ENCODE data around the gene FAM111A.

FAM111A gene

DNA sequence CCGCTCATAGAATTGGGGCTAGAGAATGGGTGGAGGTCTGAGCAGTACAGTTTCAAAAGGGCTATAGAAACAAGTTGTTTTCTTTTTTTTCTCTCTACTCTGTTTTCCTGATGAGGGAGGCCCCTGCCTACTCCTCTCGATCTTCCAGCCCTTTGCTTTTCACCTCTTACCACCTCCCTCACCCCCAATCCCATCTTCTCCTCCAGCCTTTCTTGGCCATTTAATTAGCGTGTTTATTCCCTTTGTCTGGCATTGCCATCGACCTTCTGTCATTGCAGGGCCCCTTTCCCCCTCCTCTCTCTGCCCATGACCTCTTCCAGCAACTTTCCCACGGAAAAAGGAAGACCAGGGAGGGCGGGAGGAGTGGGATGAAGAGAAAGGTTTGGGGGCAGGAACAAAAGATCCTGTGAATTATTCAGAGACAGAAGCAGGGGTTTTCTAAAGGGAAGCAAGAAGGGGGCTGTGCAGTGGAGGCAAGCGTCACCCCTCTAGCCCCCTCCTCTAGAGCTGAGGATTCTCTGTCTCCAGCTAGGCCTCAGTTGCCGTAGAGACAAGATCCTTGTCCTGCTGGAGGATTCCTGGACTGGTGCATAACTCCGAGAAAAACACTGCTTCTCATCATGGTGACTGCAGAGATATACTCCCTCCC is 42.2 kb downstream of the FAM111A start:
- peaks cover 61% of the 10 kb centered on the region for H3K36me3 ChIP-seq

DNA sequence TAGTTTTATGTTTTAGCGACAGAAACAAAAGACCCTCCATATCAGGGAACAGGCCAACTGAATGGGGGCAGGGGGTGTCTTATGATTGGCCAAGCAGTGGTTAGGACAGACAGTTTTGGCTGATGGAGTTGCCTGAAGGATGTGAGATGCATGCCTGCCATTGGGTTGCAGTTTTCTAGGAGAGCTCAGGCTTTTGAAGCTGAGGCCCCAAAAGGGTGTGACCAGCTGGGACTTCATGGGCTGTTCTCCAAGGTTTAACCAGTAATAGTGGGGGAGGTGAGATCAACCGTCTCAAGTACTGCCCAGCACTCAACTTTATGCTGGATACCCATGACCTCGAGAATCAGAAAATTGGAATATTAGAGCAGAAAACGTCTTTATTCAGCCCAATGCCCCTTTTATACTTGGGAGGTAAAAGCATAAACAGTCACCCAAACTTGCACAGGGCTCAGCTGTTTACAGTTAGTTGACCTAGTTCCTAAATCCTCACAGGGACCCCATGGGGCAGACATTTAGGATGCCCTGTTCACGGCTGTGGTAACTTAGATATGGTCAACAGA is 42.8 kb downstream of the FAM111A start:
- Histone ChIP-seq H3K9me3 (no peaks in the 10 kb centered on the region), H3K27me3 (no peaks in the 10 kb centered on the region), H3K27ac (no peak overlapping the region), H3K4me3 (ENCODE audit: low read depth in 1 of 2, low read length in 1 of 2) (no peak overlapping the region), H3K36me3 (peaks cover 67% of the 10 kb centered on the region), H3K4me1 (ENCODE audit: control insufficient read depth in 1 of 2, insufficient read depth in 1 of 2, low read depth in 1 of 2, low read length in 1 of 2) (peaks cover 0 to 6% of the 10 kb centered on the region in 2 experiments)
- TF ChIP-seq, protein P1, sequence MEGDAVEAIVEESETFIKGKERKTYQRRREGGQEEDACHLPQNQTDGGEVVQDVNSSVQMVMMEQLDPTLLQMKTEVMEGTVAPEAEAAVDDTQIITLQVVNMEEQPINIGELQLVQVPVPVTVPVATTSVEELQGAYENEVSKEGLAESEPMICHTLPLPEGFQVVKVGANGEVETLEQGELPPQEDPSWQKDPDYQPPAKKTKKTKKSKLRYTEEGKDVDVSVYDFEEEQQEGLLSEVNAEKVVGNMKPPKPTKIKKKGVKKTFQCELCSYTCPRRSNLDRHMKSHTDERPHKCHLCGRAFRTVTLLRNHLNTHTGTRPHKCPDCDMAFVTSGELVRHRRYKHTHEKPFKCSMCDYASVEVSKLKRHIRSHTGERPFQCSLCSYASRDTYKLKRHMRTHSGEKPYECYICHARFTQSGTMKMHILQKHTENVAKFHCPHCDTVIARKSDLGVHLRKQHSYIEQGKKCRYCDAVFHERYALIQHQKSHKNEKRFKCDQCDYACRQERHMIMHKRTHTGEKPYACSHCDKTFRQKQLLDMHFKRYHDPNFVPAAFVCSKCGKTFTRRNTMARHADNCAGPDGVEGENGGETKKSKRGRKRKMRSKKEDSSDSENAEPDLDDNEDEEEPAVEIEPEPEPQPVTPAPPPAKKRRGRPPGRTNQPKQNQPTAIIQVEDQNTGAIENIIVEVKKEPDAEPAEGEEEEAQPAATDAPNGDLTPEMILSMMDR (IDR thresholded peaks at IDR 0.05) = no peak

More for the DNA sequence above, 42.2 kb downstream of the FAM111A start:
- TF ChIP-seq, protein P1 (IDR thresholded peaks at IDR 0.05) = no peak
- Histone ChIP-seq H3K9me3 (no peaks in the 10 kb centered on the region), H3K27ac (no peak overlapping the region), H3K4me1 (ENCODE audit: control insufficient read depth in 1 of 2, insufficient read depth in 1 of 2, low read depth in 1 of 2, low read length in 1 of 2) (peaks cover 0 to 6% of the 10 kb centered on the region in 2 experiments), H3K4me3 (ENCODE audit: low read depth in 1 of 2, low read length in 1 of 2) (no peak overlapping the region), H3K27me3 (no peaks in the 10 kb centered on the region)

DNA sequence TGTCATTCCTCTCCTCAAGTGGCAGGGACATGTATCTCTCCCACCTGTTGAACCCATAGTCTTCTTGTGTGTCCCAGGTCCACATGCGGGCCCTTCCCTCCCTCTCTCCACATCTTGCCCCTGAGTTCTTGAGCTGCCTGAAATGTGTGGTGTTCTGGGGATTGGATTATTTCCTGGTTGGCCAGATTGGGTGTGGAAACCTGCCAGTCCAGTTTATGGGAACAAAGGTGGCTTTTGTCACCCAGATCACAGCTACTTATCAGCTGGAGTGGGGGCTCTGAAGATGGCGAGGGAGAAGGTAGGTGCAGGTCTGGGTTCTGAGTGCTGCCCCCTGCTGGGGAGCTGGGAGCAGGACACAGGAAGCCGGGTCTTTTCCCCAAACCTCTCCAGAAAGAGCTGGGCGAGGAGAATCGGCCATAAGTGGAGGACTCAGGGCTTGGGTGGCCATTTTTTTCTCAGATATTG is 43.5 kb downstream of the FAM111A start:
- Histone ChIP-seq H3K4me3 (ENCODE audit: low read depth in 1 of 2, low read length in 1 of 2) (no peak overlapping the region), H3K27me3 (no peaks in the 10 kb centered on the region), H3K9me3 (no peaks in the 10 kb centered on the region), H3K27ac (no peak overlapping the region), H3K4me1 (ENCODE audit: control insufficient read depth in 1 of 2, insufficient read depth in 1 of 2, low read depth in 1 of 2, low read length in 1 of 2) (peaks cover 0 to 6% of the 10 kb centered on the region in 2 experiments), H3K36me3 (peaks cover 74% of the 10 kb centered on the region)
- TF ChIP-seq, protein P1 (IDR thresholded peaks at IDR 0.05) = peak; percentile 79

DNA sequence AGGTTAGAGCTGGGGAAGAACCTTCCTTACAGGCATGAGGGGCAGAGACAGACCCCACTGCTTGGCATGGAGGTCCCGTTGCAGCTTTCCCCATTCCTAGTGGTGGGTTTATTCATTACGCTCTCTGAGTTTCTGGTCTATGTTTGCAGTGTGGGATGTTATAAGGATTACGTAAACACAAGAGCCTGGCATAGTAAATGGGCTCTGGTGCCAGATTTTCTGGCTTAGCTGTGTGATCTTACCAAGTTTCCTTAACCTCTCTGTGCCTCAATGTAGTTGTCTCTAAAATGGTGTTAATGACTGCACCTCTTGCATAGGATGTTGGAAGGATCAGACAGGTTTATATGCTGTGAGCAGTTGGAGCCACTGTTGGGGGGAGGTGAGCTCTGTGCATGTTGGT is 44.4 kb downstream of the FAM111A start:
- TF ChIP-seq, protein P1 (IDR thresholded peaks at IDR 0.05) = no peak
- Histone ChIP-seq H3K27ac (no peak overlapping the region), H3K27me3 (no peaks in the 10 kb centered on the region), H3K4me3 (ENCODE audit: low read depth in 1 of 2, low read length in 1 of 2) (no peak overlapping the region), H3K9me3 (no peaks in the 10 kb centered on the region), H3K36me3 (peaks cover 75% of the 10 kb centered on the region), H3K4me1 (ENCODE audit: control insufficient read depth in 1 of 2, insufficient read depth in 1 of 2, low read depth in 1 of 2, low read length in 1 of 2) (peaks cover 0 to 6% of the 10 kb centered on the region in 2 experiments)

DNA sequence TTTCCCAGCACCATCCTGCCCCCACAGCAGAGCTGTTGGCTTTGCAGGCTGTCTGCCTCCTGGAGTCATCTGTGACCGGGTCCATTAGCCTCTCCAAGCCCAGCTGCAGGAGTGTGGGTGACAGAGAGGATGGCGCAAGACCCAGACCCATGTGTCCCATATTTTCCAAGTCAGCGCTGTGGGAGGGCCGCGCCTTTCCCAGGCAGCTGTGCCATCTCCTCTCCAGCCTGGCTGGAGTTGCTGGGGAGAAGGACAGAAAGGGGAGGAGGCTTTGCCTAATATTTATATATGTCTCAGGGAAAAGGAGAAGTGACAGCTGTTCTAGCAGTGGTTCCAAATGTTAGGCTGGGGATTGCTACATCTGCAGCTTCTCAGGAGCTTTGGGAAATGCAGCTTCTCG is 44.9 kb downstream of the FAM111A start:
- no peak overlapping the region for H3K4me3 ChIP-seq (ENCODE audit: low read depth in 1 of 2, low read length in 1 of 2)
- H3K9me3 ChIP-seq = no peaks in the 10 kb centered on the region
- peaks cover 75% of the 10 kb centered on the region for H3K36me3 ChIP-seq
- TF ChIP-seq, protein P1 (IDR thresholded peaks at IDR 0.05) = no peak
- no peak overlapping the region for H3K27ac ChIP-seq
- no peaks in the 10 kb centered on the region for H3K27me3 ChIP-seq
- peaks cover 0 to 6% of the 10 kb centered on the region in 2 experiments for H3K4me1 ChIP-seq (ENCODE audit: control insufficient read depth in 1 of 2, insufficient read depth in 1 of 2, low read depth in 1 of 2, low read length in 1 of 2)

Measured in neutrophil (primary cell).